Loucy (cell line): Measurements from ENCODE around the gene NPHP4.

Experiments
- EZH2phosphoT487 ChIP-seq: fragments of 200-600 bp; IDR thresholded peaks from 2 replicates; pipeline ENCODE4 v1.6.1; 2018; ENCODE audit warnings: antibody characterized with exemption, mild to moderate bottlenecking, moderate library complexity, borderline replicate concordance
- TF ChIP-seq, protein P1 (sequence below): fragments of 200-600 bp; sonication (generic); conservative IDR thresholded peaks from 2 replicates; pipeline ENCODE4 v1.5.1; 2014; ENCODE audit warnings: mild to moderate bottlenecking, antibody characterized with exemption, low read length

DNA sequence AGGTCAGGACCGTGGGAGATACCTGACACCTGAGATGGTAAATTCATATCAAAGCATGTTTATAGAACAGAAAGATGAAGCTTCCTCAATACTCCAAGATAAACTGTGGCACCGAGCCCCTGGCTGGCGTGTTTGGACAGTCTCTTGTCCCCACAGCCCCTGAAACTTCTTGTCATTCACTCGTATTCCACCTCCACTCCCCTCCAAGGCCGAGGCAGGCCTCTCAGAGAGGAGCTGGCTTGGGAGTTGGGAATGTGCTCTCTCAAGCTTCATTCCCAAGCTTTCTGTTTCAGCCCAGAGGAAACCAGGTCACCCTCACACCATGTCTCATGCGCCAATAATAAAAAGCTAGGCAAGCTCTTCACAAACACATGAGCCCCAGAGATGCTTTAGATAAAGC is 86.1 kb downstream of the NPHP4 start:
- TF ChIP-seq, protein P1, sequence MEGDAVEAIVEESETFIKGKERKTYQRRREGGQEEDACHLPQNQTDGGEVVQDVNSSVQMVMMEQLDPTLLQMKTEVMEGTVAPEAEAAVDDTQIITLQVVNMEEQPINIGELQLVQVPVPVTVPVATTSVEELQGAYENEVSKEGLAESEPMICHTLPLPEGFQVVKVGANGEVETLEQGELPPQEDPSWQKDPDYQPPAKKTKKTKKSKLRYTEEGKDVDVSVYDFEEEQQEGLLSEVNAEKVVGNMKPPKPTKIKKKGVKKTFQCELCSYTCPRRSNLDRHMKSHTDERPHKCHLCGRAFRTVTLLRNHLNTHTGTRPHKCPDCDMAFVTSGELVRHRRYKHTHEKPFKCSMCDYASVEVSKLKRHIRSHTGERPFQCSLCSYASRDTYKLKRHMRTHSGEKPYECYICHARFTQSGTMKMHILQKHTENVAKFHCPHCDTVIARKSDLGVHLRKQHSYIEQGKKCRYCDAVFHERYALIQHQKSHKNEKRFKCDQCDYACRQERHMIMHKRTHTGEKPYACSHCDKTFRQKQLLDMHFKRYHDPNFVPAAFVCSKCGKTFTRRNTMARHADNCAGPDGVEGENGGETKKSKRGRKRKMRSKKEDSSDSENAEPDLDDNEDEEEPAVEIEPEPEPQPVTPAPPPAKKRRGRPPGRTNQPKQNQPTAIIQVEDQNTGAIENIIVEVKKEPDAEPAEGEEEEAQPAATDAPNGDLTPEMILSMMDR, result no peak
- no peak for TF ChIP-seq EZH2phosphoT487
